Chondrocyte (in vitro differentiated cells): Measurements from ENCODE around the gene USP17L18. TPM values are rescaled to one million over a fixed set of nuclear protein-coding genes. Genes with fewer than 3 reads are reported as not detected.
"Not testable (repeated sequence)": the region's sequence is repeated elsewhere in the genome, so short reads cannot be mapped to it uniquely, and the experiment has no call there.

Experiments used
- DNase-seq: peaks from one replicate; pipeline ENCODE4 v3.0.0; 2021; ENCODE audit warnings: mixed read lengths, low spot score
- H3K27ac Mint-ChIP-seq: one replicate; pipeline ENCODE4 v1.8.0; 2021; ENCODE audit warnings: mild to moderate bottlenecking, moderate library complexity, mixed read lengths; ENCODE audit not compliant: unreplicated experiment
- H3K27me3 Mint-ChIP-seq: 2 replicates; pipeline ENCODE4 v1.8.0; 2021; ENCODE audit warnings: low read depth, mixed read lengths
- H3K36me3 Mint-ChIP-seq: 2 replicates; pipeline ENCODE4 v1.8.0; 2021; ENCODE audit warnings: low read depth, mixed read lengths
- H3K4me1 Mint-ChIP-seq: 2 replicates; pipeline ENCODE4 v1.8.0; 2021; ENCODE audit warnings: low read depth, mild to moderate bottlenecking, mixed read lengths
- H3K4me3 Mint-ChIP-seq: one replicate; pipeline ENCODE4 v1.8.0; 2021; ENCODE audit warnings: mild to moderate bottlenecking, moderate library complexity, mixed read lengths; ENCODE audit not compliant: unreplicated experiment
- H3K9me3 Mint-ChIP-seq: 2 replicates; pipeline ENCODE4 v1.8.0; 2021; ENCODE audit warnings: low read depth, mixed read lengths
- long read RNA-seq: library from polyadenylated mRNA; stranded (forward); transcript quantifications from one replicate; pipeline ENCODE4 v2.0.0, GENCODE V29; 2021
- total RNA-seq: library from RNA; stranded (reverse); gene quantifications from 3 replicates; pipeline ENCODE4 v1.2.1, GENCODE V29; 2021

USP17L18 gene, protein sequence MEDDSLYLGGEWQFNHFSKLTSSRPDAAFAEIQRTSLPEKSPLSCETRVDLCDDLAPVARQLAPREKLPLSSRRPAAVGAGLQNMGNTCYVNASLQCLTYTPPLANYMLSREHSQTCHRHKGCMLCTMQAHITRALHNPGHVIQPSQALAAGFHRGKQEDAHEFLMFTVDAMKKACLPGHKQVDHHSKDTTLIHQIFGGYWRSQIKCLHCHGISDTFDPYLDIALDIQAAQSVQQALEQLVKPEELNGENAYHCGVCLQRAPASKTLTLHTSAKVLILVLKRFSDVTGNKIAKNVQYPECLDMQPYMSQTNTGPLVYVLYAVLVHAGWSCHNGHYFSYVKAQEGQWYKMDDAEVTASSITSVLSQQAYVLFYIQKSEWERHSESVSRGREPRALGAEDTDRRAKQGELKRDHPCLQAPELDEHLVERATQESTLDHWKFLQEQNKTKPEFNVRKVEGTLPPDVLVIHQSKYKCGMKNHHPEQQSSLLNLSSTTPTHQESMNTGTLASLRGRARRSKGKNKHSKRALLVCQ
- total RNA-seq, result not detected in 3 replicates
- long read RNA-seq, result 0 reads

DNA sequence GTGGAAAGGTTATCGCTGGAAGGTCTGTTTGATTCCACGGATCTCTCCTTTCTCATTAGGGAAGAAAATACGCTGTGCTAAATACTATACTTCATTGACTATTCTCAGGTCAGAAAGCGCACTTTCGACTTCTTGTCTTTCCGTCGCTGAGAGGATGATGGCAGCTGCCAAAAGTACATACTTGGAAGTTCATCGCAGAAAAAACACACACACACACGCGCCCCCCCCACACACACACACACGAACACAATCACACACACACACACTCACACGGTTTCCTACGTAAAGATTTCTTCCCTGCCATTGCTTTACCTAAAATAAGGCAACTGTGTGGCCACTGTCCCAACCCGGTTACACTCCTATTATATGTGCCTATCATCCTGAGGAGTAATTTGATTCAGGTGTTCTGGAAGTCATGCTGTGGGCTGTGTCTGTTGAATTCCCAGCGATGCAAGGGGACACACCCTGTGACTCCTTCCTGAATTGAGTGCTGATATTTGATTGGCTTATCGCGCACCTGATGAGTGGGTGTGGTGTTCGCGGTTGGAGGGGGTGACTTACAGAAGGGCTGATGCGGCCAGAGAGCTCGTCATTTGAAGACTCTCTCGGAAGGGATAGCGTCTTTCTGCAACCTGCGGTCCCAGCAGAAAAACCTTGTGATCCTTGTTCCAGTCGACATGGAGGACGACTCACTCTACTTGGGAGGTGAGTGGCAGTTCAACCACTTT is at the start of gene USP17L18:
Gene USP17L18, plus strand, starts transcription at position 678 of the 728 bp plus-strand sequence. Its CDS starts 0 bp downstream, at position 678.
- DNase-seq, result peak; percentile 71
- not testable (repeated sequence) for H3K4me1 Mint-ChIP-seq, H3K27ac Mint-ChIP-seq, H3K27me3 Mint-ChIP-seq, H3K9me3 Mint-ChIP-seq, H3K36me3 Mint-ChIP-seq, H3K4me3 Mint-ChIP-seq

DNA sequence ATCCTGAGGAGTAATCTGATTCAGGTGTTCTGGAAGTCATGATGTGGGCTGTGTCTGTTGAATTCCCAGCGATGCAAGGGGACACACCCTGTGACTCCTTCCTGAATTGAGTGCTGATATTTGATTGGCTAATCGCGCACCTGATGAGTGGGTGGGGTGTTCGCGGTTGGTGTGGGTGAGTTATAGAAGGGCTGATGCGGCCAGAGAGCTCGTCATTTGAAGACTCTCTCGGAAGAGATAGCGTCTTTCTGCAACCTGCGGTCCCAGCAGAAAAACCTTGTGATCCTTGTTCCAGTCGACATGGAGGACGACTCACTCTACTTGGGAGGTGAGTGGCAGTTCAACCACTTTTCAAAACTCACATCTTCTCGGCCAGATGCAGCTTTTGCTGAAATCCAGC is 38.1 kb upstream of the USP17L18 start, which contains the start of gene USP17L10:
Gene USP17L10, plus strand, starts transcription at position 301 of the 400 bp plus-strand sequence. Its CDS starts 0 bp downstream, at position 301.
- H3K9me3 Mint-ChIP-seq, DNase-seq, H3K36me3 Mint-ChIP-seq, H3K4me1 Mint-ChIP-seq, H3K4me3 Mint-ChIP-seq, H3K27me3 Mint-ChIP-seq, H3K27ac Mint-ChIP-seq: not testable (repeated sequence)

DNA sequence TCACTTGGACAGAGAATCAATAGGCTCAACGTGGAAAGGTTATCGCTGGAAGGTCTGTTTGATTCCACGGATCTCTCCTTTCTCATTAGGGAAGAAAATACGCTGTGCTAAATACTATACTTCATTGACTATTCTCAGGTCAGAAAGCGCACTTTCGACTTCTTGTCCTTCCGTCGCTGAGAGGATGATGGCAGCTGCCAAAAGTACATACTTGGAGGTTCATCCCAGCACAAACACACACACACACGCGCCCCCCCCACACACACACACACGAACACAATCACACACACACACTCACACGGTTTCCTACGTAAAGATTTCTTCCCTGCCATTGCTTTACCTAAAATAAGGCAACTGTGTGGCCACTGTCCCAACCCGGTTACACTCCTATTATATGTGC is 33.7 kb upstream of the USP17L18 start:
- peak; percentile 53 for DNase-seq
- H3K27me3 Mint-ChIP-seq, result not testable (repeated sequence)

DNA sequence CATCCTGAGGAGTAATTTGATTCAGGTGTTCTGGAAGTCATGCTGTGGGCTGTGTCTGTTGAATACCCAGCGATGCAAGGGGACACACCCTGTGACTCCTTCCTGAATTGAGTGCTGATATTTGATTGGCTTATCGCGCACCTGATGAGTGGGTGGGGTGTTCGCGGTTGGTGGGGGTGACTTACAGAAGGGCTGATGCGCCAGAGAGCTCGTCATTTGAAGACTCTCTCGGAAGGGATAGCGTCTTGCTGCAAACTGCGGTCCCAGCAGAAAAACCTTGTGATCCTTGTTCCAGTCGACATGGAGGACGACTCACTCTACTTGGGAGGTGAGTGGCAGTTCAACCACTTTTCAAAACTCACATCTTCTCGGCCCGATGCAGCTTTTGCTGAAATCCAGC is 33.3 kb upstream of the USP17L18 start, which contains the start of gene USP17L11:
Gene USP17L11, plus strand, starts transcription at position 301 of the 400 bp plus-strand sequence. Its CDS starts 0 bp downstream, at position 301.
- DNase-seq, H3K4me1 Mint-ChIP-seq: not testable (repeated sequence)

More for the DNA sequence above, 33.7 kb upstream of the USP17L18 start:
- not testable (repeated sequence) for H3K27ac Mint-ChIP-seq, H3K36me3 Mint-ChIP-seq, H3K4me3 Mint-ChIP-seq, H3K9me3 Mint-ChIP-seq, H3K4me1 Mint-ChIP-seq

DNA sequence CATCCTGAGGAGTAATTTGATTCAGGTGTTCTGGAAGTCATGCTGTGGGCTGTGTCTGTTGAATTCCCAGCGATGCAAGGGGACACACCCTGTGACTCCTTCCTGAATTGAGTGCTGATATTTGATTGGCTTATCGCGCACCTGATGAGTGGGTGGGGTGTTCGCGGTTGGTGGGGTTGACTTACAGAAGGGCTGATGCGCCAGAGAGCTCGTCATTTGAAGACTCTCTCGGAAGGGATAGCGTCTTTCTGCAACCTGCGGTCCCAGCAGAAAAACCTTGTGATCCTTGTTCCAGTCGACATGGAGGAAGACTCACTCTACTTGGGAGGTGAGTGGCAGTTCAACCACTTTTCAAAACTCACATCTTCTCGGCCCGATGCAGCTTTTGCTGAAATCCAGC is 28.6 kb upstream of the USP17L18 start, which contains the start of gene USP17L12:
Gene USP17L12, plus strand, starts transcription at position 301 of the 400 bp plus-strand sequence. Its CDS starts 0 bp downstream, at position 301.
- H3K27me3 Mint-ChIP-seq, H3K27ac Mint-ChIP-seq, H3K4me1 Mint-ChIP-seq, H3K9me3 Mint-ChIP-seq, DNase-seq, H3K36me3 Mint-ChIP-seq, H3K4me3 Mint-ChIP-seq: not testable (repeated sequence)

More for the DNA sequence above, 33.3 kb upstream of the USP17L18 start, which contains the start of gene USP17L11:
- H3K9me3 Mint-ChIP-seq, H3K36me3 Mint-ChIP-seq, H3K27me3 Mint-ChIP-seq, H3K27ac Mint-ChIP-seq, H3K4me3 Mint-ChIP-seq: not testable (repeated sequence)

DNA sequence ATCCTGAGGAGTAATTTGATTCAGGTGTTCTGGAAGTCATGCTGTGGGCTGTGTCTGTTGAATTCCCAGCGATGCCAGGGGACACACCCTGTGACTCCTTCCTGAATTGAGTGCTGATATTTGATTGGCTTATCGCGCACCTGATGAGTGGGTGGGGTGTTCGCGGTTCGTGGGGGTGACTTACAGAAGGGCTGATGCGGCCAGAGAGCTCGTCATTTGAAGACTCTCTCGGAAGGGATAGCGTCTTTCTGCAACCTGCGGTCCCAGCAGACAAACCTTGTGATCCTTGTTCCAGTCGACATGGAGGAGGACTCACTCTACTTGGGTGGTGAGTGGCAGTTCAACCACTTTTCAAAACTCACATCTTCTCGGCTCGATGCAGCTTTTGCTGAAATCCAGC is 23.8 kb upstream of the USP17L18 start, which contains the start of gene USP17L13:
Gene USP17L13, plus strand, starts transcription at position 301 of the 400 bp plus-strand sequence. Its CDS starts 0 bp downstream, at position 301.
- not testable (repeated sequence) for H3K27me3 Mint-ChIP-seq, DNase-seq, H3K4me3 Mint-ChIP-seq, H3K9me3 Mint-ChIP-seq, H3K27ac Mint-ChIP-seq, H3K4me1 Mint-ChIP-seq, H3K36me3 Mint-ChIP-seq

DNA sequence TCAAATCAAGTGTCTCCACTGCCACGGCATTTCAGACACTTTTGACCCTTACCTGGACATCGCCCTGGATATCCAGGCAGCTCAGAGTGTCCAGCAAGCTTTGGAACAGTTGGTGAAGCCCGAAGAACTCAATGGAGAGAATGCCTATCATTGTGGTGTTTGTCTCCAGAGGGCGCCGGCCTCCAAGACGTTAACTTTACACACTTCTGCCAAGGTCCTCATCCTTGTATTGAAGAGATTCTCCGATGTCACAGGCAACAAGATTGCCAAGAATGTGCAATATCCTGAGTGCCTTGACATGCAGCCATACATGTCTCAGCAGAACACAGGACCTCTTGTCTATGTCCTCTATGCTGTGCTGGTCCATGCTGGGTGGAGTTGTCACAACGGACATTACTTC is 18.2 kb upstream of the USP17L18 start:
- H3K4me3 Mint-ChIP-seq, H3K36me3 Mint-ChIP-seq, H3K4me1 Mint-ChIP-seq, H3K27ac Mint-ChIP-seq, H3K9me3 Mint-ChIP-seq, H3K27me3 Mint-ChIP-seq: not testable (repeated sequence)
- DNase-seq, result peak; percentile 69

DNA sequence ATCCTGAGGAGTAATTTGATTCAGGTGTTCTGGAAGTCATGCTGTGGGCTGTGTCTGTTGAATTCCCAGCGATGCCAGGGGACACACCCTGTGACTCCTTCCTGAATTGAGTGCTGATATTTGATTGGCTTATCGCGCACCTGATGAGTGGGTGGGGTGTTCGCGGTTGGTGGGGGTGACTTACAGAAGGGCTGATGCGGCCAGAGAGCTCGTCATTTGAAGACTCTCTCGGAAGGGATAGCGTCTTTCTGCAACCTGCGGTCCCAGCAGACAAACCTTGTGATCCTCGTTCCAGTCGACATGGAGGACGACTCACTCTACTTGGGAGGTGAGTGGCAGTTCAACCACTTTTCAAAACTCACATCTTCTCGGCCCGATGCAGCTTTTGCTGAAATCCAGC is 14.3 kb upstream of the USP17L18 start, which contains the start of gene USP17L15:
Gene USP17L15, plus strand, starts transcription at position 301 of the 400 bp plus-strand sequence. Its CDS starts 0 bp downstream, at position 301.
- H3K4me3 Mint-ChIP-seq, H3K36me3 Mint-ChIP-seq, H3K27ac Mint-ChIP-seq, DNase-seq, H3K9me3 Mint-ChIP-seq, H3K4me1 Mint-ChIP-seq, H3K27me3 Mint-ChIP-seq: not testable (repeated sequence)

DNA sequence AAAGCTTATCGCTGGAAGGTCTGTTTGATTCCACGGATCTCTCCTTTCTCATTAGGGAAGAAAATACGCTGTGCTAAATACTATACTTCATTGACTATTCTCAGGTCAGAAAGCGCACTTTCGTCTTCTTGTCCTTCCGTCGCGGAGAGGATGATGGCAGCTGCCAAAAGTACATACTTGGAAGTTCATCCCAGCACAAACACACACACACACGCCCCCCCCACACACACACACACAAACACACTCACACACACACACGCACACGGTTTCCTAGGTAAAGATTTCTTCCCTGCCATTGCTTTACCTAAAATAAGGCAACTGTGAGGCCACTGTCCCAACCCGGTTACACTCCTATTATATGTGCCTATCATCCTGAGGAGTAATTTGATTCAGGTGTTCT is 10.0 kb upstream of the USP17L18 start:
- H3K27ac Mint-ChIP-seq, result not testable (repeated sequence)

DNA sequence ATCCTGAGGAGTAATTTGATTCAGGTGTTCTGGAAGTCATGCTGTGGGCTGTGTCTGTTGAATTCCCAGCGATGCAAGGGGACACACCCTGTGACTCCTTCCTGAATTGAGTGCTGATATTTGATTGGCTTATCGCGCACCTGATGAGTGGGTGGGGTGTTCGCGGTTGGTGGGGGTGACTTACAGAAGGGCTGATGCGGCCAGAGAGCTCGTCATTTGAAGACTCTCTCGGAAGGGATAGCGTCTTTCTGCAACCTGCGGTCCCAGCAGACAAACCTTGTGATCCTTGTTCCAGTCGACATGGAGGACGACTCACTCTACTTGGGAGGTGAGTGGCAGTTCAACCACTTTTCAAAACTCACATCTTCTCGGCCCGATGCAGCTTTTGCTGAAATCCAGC is 4.9 kb upstream of the USP17L18 start, which contains the start of gene USP17L17:
Gene USP17L17, plus strand, starts transcription at position 301 of the 400 bp plus-strand sequence. Its CDS starts 0 bp downstream, at position 301.
- not testable (repeated sequence) for H3K27ac Mint-ChIP-seq, H3K27me3 Mint-ChIP-seq, H3K4me3 Mint-ChIP-seq, H3K36me3 Mint-ChIP-seq, H3K9me3 Mint-ChIP-seq, DNase-seq, H3K4me1 Mint-ChIP-seq

More for the DNA sequence above, 10.0 kb upstream of the USP17L18 start:
- not testable (repeated sequence) for H3K36me3 Mint-ChIP-seq, H3K9me3 Mint-ChIP-seq, H3K4me3 Mint-ChIP-seq, H3K27me3 Mint-ChIP-seq, H3K4me1 Mint-ChIP-seq
- DNase-seq, result peak; percentile 36

DNA sequence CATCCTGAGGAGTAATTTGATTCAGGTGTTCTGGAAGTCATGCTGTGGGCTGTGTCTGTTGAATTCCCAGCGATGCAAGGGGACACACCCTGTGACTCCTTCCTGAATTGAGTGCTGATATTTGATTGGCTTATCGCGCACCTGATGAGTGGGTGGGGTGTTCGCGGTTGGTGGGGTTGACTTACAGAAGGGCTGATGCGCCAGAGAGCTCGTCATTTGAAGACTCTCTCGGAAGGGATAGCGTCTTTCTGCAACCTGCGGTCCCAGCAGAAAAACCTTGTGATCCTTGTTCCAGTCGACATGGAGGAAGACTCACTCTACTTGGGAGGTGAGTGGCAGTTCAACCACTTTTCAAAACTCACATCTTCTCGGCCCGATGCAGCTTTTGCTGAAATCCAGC is 4.6 kb downstream of the USP17L18 start, which contains the start of gene USP17L19:
Gene USP17L19, plus strand, starts transcription at position 301 of the 400 bp plus-strand sequence. Its CDS starts 0 bp downstream, at position 301.
- not testable (repeated sequence) for DNase-seq, H3K27ac Mint-ChIP-seq, H3K36me3 Mint-ChIP-seq, H3K27me3 Mint-ChIP-seq, H3K4me3 Mint-ChIP-seq, H3K9me3 Mint-ChIP-seq, H3K4me1 Mint-ChIP-seq

DNA sequence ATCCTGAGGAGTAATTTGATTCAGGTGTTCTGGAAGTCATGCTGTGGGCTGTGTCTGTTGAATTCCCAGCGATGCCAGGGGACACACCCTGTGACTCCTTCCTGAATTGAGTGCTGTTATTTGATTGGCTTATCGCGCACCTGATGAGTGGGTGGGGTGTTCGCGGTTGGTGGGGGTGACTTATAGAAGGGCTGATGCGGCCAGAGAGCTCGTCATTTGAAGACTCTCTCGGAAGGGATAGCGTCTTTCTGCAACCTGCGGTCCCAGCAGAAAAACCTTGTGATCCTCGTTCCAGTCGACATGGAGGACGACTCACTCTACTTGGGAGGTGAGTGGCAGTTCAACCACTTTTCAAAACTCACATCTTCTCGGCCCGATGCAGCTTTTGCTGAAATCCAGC is 9.4 kb downstream of the USP17L18 start, which contains the start of gene USP17L20:
Gene USP17L20, plus strand, starts transcription at position 301 of the 400 bp plus-strand sequence. Its CDS starts 0 bp downstream, at position 301.
- not testable (repeated sequence) for DNase-seq, H3K4me1 Mint-ChIP-seq, H3K27ac Mint-ChIP-seq, H3K27me3 Mint-ChIP-seq, H3K4me3 Mint-ChIP-seq, H3K36me3 Mint-ChIP-seq, H3K9me3 Mint-ChIP-seq
